Esophagus squamous epithelium (tissue), 4 donors: ENCODE results near the gene BAZ2B.

Source experiments
- POLR2A ChIP-seq, 4 donors: fragments of 450-650 bp; IDR thresholded peaks; one replicate each; pipeline ENCODE4 v1.6.1; 2017; ENCODE audit warnings: antibody characterized with exemption in 4 of 4, mild to moderate bottlenecking in 4 of 4, moderate library complexity in 3 of 4
- TF ChIP-seq, protein P1 (sequence below), 6 experiments: fragments of 450-650 bp in 4 of 6; fragments of 200-600 bp in 2 of 6; sonication (generic) in 2 of 6; IDR thresholded peaks; one replicate each; pipeline ENCODE4 v1.5.1; 2016 to 2019; ENCODE audit warnings: antibody characterized with exemption in 6 of 6, mild to moderate bottlenecking in 4 of 6, moderate library complexity in 4 of 6

DNA sequence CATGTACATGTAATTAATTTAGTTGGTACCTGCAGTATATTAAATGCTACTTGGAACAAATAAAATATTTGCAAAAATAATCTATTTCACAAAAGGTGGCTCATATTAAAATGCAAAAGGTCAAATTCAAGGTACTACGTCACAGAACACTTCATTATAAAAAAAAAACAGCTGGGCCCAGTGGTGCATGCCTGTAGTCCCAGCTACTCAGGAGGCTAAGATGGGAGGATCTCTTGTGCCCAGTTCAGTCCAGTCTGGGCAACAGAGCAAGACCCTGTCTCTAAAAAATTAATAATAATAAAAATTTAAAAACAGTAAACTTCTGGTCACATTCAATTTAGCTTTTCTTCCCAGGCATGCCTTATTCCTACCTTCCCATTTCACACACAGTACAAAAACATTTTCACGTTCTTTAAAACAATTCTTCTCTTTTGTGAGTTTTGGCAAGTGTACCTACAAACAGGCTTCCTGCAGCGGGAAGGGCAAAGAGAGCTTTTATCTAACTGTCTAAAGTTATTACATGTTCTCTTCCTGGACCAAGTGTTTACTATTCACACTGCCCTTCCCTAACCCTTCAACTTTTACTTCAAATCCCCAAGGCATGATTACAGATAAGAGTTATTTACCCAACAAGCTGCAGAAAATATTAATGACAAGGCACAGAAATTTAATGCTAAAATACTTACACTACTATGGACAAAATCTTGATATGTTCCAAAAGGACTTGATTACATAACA, 10.7 kb downstream of the BAZ2B start:
- no peak for TF ChIP-seq POLR2A (IDR thresholded peaks at IDR 0.05)
- TF ChIP-seq, protein P1, sequence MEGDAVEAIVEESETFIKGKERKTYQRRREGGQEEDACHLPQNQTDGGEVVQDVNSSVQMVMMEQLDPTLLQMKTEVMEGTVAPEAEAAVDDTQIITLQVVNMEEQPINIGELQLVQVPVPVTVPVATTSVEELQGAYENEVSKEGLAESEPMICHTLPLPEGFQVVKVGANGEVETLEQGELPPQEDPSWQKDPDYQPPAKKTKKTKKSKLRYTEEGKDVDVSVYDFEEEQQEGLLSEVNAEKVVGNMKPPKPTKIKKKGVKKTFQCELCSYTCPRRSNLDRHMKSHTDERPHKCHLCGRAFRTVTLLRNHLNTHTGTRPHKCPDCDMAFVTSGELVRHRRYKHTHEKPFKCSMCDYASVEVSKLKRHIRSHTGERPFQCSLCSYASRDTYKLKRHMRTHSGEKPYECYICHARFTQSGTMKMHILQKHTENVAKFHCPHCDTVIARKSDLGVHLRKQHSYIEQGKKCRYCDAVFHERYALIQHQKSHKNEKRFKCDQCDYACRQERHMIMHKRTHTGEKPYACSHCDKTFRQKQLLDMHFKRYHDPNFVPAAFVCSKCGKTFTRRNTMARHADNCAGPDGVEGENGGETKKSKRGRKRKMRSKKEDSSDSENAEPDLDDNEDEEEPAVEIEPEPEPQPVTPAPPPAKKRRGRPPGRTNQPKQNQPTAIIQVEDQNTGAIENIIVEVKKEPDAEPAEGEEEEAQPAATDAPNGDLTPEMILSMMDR (IDR thresholded peaks at IDR 0.05): no peak
